Stimulated activated CD8-positive, alpha-beta memory T cell treated with anti-CD3 and anti-CD28 coated beads, Interleukin-4, amount 100 ng/mL, for 48 hours (primary cell): ENCODE data around the gene ECHDC3.

ENCODE experiments used
- DNase-seq: peaks from one replicate; pipeline ENCODE4 v3.0.0-alpha.2; 2020

ECHDC3 gene

DNA sequence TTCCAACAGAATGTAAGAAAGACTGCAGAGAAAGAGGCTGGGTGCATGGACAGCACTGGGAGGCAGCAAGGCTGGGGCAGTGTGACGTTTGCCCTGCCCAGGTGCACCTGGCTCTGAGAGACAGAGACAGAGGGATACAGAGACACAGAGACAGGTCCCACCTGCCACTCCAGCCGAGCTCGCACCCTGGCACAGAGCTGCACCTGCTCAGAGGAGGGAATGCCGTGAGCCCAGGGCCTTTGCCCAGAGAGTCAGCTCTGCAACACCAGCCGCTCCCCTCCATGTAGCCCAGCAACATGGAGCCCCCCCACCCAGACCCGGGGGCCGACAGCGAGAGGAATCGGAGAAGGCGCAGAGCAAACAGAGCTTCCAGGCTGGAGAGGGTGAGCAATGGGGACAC is 45.7 kb downstream of the ECHDC3 start:
- DNase-seq, result no peak

DNA sequence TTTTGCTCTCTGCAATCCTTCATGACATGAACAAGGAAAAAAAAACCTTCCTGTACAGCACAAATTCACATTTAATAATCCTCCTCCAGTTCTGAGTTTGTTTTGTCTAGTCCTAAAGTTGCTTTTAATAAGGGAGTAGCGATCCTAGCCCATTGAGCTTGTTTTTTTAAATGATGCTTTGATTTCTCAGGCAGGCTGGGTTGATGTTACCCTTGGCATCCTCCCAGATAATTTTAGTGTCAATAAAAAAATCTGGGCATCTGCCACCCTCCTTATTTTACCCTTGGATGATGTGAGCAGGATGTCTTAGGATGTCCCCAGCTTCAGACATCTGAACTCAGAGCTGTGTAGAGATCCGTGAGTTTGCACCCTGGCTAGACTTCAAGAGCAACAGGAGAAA is 47.1 kb downstream of the ECHDC3 start:
- DNase-seq, result no peak

DNA sequence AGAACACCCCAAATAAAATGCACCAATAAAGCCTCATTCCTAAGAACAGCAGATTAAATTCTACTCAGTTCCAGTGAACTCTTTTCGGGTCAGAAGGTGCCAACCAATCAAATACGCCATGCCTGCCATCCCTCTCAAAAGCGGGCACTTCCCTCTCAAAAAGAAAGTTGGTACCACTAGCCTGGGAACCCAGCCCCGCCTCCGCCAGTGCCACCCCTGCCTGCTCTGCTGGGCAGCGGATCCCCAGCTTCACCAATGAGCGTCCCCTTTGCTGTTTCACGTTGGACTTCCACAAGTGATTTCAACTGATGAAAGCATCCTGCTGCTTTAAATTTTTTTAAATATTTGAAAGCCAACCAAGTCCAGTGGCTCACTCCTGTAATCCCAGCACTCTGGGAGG is 47.8 kb downstream of the ECHDC3 start:
- no peak for DNase-seq

GRCh38 chr10:11793762-11794479 is 51.7 kb downstream of the ECHDC3 start:
- DNase-seq, result no peak

- no peak for DNase-seq
These were observed 52.4 kb downstream of the ECHDC3 start for GRCh38 chr10:11794566-11794965.

GRCh38 chr10:11795101-11795920 is 53.1 kb downstream of the ECHDC3 start:
- DNase-seq, result no peak

DNA sequence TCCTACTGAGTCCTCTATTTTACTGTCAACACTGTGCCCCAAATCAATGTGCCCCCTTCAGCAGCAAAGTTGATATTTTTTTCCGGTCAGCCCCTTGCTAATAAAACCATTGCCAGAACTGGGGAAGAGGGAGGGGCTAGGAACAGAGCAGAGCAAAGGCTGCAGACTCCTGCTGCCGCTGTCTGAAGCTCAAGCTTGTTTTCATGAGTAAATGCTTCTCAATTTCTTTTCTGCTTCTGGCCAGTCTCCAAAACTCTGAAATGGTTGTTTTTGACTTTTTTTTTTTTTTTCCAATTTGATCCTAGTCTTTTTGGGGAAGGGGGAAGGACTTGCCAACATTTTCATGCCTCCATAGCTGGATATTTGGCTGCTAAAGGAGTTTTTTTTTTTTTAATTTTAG is 54.3 kb downstream of the ECHDC3 start:
- no peak for DNase-seq

- no peak for DNase-seq
These were observed 55.1 kb downstream of the ECHDC3 start for GRCh38 chr10:11797281-11797680.

DNA sequence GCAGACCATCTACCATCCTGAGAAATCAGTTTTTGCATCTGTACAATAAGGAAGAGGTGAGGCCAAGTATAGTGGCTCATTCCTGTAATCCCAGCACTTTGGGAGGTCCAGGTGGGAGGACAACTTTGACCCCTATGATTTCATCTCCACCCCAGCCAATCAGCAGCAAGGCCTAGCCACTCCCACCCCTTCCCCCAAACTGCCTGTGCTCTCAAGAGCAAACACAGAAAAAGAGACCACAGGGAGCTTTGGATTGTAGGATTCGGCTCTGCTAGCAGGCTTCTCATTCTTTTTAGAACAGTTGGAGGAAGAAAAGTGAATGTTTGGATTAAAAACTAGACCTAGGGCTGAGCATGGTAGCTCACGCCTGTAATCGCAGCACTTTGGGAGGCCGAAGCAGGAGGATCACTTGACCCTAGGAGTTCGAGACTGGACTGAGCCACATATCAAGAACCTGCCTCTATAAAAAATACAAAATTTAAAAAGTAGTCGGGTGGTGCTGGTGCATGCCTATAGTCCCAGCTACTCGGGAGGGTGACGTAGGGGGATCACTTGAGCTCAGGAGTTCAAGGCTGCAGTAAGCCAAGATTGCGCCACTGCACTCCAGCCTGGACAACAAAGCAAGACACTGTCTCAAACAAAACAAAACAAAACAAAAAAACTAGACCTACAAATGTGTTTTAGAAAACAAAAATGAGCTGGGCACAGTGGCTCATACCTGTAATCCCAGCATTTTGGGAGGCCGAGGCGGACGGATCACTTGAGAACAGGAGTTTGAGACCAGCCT is 55.9 kb downstream of the ECHDC3 start:
- no peak for DNase-seq

DNA sequence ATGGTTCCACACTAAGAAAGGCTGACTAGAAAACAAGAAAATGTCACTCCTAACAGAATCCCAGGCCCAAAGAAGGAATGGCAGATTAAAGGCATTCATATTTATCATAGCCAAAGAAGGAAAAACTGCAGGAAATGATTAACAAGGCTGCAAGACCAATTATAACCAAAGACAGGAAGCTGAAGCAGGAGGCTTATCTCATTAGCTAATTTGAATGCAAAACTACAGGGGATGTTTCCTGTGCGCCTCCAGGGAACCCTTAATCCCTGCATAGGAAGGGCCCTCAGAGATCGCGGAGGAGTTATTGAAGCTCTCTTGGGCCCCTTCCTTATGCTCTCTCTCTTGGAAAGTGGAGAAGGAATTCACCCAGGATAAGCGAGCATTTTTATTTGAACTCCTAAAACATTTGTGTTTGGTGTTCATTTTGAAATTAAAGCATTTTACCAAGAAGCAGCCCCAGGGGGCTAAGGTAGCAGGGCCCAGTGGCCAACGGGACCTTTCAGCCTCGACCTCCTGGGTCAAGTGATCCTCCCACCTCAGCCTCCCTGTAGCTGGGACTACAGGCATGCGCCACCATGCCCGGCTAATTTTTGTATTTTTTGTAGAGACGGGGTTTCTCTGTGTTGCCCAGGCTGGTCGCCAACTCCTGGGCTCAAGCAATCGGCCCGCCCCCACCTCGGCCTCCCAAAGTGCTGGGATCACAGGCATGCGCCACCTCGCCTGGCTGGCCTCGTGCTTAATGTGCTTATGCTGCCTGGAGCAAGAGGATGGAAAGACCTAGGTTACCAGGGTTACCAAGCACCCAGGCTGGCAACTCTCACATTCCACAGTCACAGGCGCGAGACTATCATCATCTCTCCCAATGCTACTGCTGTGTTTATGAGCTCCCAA is 56.9 kb downstream of the ECHDC3 start:
- no peak for DNase-seq

- no peak for DNase-seq
These were observed 57.5 kb downstream of the ECHDC3 start for GRCh38 chr10:11799736-11800080.

- no peak for DNase-seq
These were observed 62.2 kb downstream of the ECHDC3 start for GRCh38 chr10:11804336-11804735.

DNA sequence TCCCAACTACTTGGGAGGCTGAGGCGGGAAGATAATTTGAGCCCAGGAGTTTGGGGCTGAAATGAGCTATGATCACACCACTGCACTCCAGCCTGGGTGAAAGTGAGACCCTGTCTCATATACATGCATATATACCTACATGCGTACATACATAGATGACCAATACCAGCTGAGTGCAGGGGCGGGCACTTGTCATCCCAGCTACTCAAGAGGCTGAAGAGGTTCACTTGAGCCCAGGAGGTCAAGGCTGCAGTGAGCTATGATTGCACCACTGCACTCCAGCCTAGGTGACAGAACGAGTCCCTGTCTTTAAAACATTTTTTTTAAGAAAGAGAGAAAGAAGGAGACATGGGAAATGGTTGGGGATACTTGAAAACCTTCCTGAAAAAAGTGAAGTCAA is 63.6 kb downstream of the ECHDC3 start:
- DNase-seq, result no peak

GRCh38 chr10:11806706-11807105 is 64.5 kb downstream of the ECHDC3 start:
- no peak for DNase-seq

- no peak for DNase-seq
These were observed 66.6 kb downstream of the ECHDC3 start for GRCh38 chr10:11808808-11809207.

GRCh38 chr10:11810313-11810766 is 68.2 kb downstream of the ECHDC3 start:
- no peak for DNase-seq

- no peak for DNase-seq
These were observed 68.8 kb downstream of the ECHDC3 start for GRCh38 chr10:11810973-11811372.

DNA sequence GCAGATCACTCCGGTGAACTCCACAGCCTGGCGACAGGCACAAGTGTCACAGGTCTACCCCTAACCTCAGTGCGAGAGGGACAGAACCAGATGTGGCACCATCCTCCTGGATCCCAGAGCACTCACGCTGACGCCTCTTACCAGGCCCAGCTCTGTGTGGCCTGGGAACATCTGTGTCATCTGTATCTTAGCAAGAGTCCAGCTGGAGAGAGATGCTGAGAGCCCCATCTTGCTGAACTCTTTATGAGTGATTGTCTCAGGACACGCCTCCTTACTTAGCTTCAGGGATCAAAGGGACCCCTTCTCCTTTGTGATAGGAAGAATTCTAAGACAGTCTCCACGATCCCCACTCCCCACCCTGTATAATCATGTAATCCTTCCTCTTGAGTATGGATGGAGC is 71.0 kb downstream of the ECHDC3 start:
- no peak for DNase-seq
